HepG2 (cell line): ENCODE data around the gene DNAJB8. TPM values are rescaled to one million over a fixed set of nuclear protein-coding genes. Genes with fewer than 3 reads are reported as not detected.

Experiments
- FOXJ3 ChIP-seq: sonication (generic); formaldehyde crosslinking; IDR thresholded peaks from 2 replicates; pipeline ENCODE4 v1.4.0; 2020; ENCODE audit warnings: missing genetic modification reagents, mild to moderate bottlenecking, borderline replicate concordance
- MTA3 ChIP-seq: sonication (generic); formaldehyde crosslinking; IDR thresholded peaks from 2 replicates; pipeline ENCODE4 v1.4.0; 2020; ENCODE audit warnings: missing genetic modification reagents
- NBN ChIP-seq: fragments of 450-650 bp; conservative IDR thresholded peaks from 2 replicates; pipeline ENCODE4 v1.6.1; 2017
- SAFB2 ChIP-seq: sonication (generic); formaldehyde crosslinking; IDR thresholded peaks from 2 replicates; pipeline ENCODE4 v1.5.1; 2020; ENCODE audit warnings: missing genetic modification reagents, low read depth, mild to moderate bottlenecking, borderline replicate concordance
- SATB2 ChIP-seq: sonication (generic); formaldehyde crosslinking; IDR thresholded peaks from 2 replicates; pipeline ENCODE4 v1.5.0; 2020; ENCODE audit warnings: missing genetic modification reagents
- STAG1 ChIP-seq: sonication (generic); formaldehyde crosslinking; IDR thresholded peaks from 2 replicates; pipeline ENCODE4 v1.4.0; 2020; ENCODE audit warnings: missing genetic modification reagents
- XBP1 ChIP-seq: sonication (generic); formaldehyde crosslinking; IDR thresholded peaks from 2 replicates; pipeline ENCODE4 v1.5.0; 2020; ENCODE audit warnings: missing genetic modification reagents
- ZNF136 ChIP-seq: sonication (generic); formaldehyde crosslinking; IDR thresholded peaks from 2 replicates; pipeline ENCODE4 v1.8.1; 2022; ENCODE audit warnings: low read depth, mild to moderate bottlenecking, moderate library complexity, missing genetic modification reagents
- ZNF235 ChIP-seq: sonication (generic); formaldehyde crosslinking; IDR thresholded peaks from 2 replicates; pipeline ENCODE4 v1.8.1; 2023; ENCODE audit warnings: mild to moderate bottlenecking, missing genetic modification reagents, borderline replicate concordance
- ZNF253 ChIP-seq: sonication (generic); formaldehyde crosslinking; IDR thresholded peaks from 2 replicates; pipeline ENCODE4 v1.8.0; 2022; ENCODE audit warnings: mild to moderate bottlenecking, missing genetic modification reagents, borderline replicate concordance
- ZNF777 ChIP-seq: sonication (generic); formaldehyde crosslinking; IDR thresholded peaks from 2 replicates; pipeline ENCODE4 v1.4.0; 2020; ENCODE audit warnings: missing genetic modification reagents
- ZNF83 ChIP-seq: sonication (generic); formaldehyde crosslinking; IDR thresholded peaks from 2 replicates; pipeline ENCODE4 v1.4.0; 2020; ENCODE audit warnings: missing genetic modification reagents, mild to moderate bottlenecking, borderline replicate concordance
- polyA plus RNA-seq, 8 experiments: library from polyadenylated mRNA; depleted of rRNA in 3 of 8; stranded (reverse) in 7 of 8; unstranded in 1 of 8; fragments of >200 nt; fragmentation: Illumina TruSeq in 4 of 8; extraction: Trizol in 4 of 8; gene quantifications; 2 replicates each; pipeline versions ENCODE4 v1.2.1 to v1.2.3, GENCODE V29; 2011 to 2016; ENCODE audit warnings: low read depth in 4 of 8, missing spikeins in 1 of 8, mixed read lengths in 1 of 8; ENCODE audit not compliant: insufficient read depth in 1 of 8
- total RNA-seq, 5 experiments: library from RNA; depleted of rRNA; stranded (reverse); fragments of >200 nt; fragmentation: Illumina TruSeq; extraction: Trizol; gene quantifications; 2 replicates each; pipeline ENCODE4 v1.2.3, GENCODE V29; 2016; ENCODE audit warnings: low read depth in 1 of 5
- TF ChIP-seq, protein P1 (sequence below): sonication (generic); formaldehyde crosslinking; IDR thresholded peaks from 2 replicates; pipeline ENCODE4 v1.9.0; 2021; ENCODE audit warnings: missing genetic modification reagents, borderline replicate concordance
- TF ChIP-seq, protein P2 (sequence below): IDR thresholded peaks from 2 replicates; pipeline ENCODE4 v1.6.1; 2016; ENCODE audit warnings: mild to moderate bottlenecking, missing biosample characterization, missing genetic modification reagents
- TF ChIP-seq, protein P3 (sequence below): sonication (generic); formaldehyde crosslinking; IDR thresholded peaks from 2 replicates; pipeline ENCODE4 v1.8.0; 2022; ENCODE audit warnings: missing genetic modification reagents, low read depth, mild to moderate bottlenecking, borderline replicate concordance
- TF ChIP-seq, protein P4 (sequence below): sonication (generic); formaldehyde crosslinking; IDR thresholded peaks from 2 replicates; pipeline ENCODE4 v1.8.1; 2023; ENCODE audit warnings: mild to moderate bottlenecking, missing genetic modification reagents
- TF ChIP-seq, protein P5 (sequence below): sonication (generic); formaldehyde crosslinking; IDR thresholded peaks from 2 replicates; pipeline ENCODE4 v1.4.0; 2020; ENCODE audit warnings: missing genetic modification reagents, borderline replicate concordance

DNAJB8 gene
- total and polyA plus RNA-seq, 2 of the 13 experiments (the other 11 are each of a cell fraction or from before 2014, with no cell fraction given): not detected

DNA sequence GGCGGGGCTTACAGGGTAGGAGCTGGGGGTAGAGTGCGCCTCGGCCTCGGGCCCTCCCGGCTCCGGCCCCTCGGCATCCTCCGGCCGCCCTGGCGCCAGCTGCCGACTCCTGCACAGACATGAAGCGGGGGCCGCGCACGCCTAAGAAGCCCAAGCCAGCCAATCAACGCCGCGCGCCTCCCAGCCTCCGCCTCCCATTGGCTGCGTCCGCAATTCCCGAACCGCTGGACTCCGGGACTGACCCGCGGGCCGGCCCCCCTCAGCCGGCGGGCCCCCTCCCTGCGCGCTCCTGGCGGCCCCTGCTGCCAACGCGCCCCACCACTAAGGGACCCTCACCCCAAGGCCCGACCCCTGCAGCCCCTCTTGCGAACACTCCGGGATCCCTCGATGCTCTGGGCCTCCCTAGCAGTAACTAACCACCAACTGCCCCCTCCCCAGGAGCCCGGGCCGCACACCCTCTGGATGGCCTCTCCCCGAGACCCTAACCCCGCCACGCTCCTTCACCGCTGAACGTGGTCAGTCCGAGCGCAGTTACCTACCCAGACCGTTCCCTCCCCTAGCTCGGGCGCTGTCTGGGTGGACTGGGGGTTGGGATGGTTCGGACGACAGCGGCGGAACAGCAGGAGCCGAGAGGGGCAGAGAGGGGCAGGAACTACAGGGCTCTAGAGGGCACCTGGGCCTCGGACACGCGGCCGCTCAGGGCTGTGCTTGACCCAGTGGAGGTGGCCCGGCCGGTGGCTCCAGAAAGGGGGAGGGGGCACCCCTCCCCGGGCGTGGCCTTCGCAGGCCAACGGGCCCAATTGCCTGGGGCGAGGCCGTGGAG lies 21.3 kb upstream of the DNAJB8 start (continued):
- TF ChIP-seq, protein P1, sequence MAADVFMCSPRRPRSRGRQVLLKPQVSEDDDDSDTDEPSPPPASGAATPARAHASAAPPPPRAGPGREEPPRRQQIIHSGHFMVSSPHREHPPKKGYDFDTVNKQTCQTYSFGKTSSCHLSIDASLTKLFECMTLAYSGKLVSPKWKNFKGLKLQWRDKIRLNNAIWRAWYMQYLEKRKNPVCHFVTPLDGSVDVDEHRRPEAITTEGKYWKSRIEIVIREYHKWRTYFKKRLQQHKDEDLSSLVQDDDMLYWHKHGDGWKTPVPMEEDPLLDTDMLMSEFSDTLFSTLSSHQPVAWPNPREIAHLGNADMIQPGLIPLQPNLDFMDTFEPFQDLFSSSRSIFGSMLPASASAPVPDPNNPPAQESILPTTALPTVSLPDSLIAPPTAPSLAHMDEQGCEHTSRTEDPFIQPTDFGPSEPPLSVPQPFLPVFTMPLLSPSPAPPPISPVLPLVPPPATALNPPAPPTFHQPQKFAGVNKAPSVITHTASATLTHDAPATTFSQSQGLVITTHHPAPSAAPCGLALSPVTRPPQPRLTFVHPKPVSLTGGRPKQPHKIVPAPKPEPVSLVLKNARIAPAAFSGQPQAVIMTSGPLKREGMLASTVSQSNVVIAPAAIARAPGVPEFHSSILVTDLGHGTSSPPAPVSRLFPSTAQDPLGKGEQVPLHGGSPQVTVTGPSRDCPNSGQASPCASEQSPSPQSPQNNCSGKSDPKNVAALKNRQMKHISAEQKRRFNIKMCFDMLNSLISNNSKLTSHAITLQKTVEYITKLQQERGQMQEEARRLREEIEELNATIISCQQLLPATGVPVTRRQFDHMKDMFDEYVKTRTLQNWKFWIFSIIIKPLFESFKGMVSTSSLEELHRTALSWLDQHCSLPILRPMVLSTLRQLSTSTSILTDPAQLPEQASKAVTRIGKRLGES (CRISPR knock-in tag): peak; percentile 31; the same call in 1 of the 2 replicates
- peak; percentile 67; the same call in 1 of the 2 replicates for TF ChIP-seq SAFB2 (CRISPR knock-in tag)
- no peak for TF ChIP-seq ZNF777 (CRISPR knock-in tag)
- no peak for TF ChIP-seq SATB2
- TF ChIP-seq FOXJ3: no peak
- TF ChIP-seq MTA3 (CRISPR knock-in tag): no peak
- no peak for TF ChIP-seq NBN
- TF ChIP-seq ZNF235 (CRISPR knock-in tag): no peak
- TF ChIP-seq XBP1 (CRISPR knock-in tag): no peak
- TF ChIP-seq, protein P2, sequence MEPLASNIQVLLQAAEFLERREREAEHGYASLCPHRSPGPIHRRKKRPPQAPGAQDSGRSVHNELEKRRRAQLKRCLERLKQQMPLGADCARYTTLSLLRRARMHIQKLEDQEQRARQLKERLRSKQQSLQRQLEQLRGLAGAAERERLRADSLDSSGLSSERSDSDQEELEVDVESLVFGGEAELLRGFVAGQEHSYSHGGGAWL (CRISPR knock-in tag): peak; percentile 29; the same call in 1 of the 2 replicates
- TF ChIP-seq ZNF253: no peak
- TF ChIP-seq ZNF83 (CRISPR knock-in tag): no peak
- no peak for TF ChIP-seq STAG1 (CRISPR knock-in tag)
- no peak for TF ChIP-seq ZNF136
- TF ChIP-seq, protein P3, sequence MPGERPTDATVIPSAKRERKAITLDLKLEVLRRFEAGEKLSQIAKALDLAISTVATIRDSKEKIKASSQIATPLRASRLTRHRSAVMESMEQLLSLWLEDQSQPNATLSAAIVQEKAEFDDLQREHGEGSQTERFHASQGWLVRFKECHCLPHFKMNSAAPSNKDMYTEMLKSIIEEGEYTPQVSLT (CRISPR knock-in tag): no peak
- TF ChIP-seq, protein P4, sequence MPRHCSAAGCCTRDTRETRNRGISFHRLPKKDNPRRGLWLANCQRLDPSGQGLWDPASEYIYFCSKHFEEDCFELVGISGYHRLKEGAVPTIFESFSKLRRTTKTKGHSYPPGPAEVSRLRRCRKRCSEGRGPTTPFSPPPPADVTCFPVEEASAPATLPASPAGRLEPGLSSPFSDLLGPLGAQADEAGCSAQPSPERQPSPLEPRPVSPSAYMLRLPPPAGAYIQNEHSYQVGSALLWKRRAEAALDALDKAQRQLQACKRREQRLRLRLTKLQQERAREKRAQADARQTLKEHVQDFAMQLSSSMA (CRISPR knock-in tag): no peak; the same call in 1 of the 2 replicates
- TF ChIP-seq, protein P5, sequence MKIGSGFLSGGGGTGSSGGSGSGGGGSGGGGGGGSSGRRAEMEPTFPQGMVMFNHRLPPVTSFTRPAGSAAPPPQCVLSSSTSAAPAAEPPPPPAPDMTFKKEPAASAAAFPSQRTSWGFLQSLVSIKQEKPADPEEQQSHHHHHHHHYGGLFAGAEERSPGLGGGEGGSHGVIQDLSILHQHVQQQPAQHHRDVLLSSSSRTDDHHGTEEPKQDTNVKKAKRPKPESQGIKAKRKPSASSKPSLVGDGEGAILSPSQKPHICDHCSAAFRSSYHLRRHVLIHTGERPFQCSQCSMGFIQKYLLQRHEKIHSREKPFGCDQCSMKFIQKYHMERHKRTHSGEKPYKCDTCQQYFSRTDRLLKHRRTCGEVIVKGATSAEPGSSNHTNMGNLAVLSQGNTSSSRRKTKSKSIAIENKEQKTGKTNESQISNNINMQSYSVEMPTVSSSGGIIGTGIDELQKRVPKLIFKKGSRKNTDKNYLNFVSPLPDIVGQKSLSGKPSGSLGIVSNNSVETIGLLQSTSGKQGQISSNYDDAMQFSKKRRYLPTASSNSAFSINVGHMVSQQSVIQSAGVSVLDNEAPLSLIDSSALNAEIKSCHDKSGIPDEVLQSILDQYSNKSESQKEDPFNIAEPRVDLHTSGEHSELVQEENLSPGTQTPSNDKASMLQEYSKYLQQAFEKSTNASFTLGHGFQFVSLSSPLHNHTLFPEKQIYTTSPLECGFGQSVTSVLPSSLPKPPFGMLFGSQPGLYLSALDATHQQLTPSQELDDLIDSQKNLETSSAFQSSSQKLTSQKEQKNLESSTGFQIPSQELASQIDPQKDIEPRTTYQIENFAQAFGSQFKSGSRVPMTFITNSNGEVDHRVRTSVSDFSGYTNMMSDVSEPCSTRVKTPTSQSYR (CRISPR knock-in tag): peak; percentile 60; the same call in 1 of the 2 replicates
